Cerebellar cortex (tissue), 1 donor: ENCODE results near the gene R3HDML.

ENCODE experiments used
- DNase-seq: peaks from one replicate; pipeline ENCODE4 v3.0.0-alpha.2; 2015; ENCODE audit warnings: low spot score

Gene R3HDML

GRCh38 chr20:44364068-44364467 is 27.2 kb downstream of the R3HDML start:
- no peak for DNase-seq

- no peak for DNase-seq
Measured at GRCh38 chr20:44364780-44365179, 27.9 kb downstream of the R3HDML start.

- no peak for DNase-seq
Measured at GRCh38 chr20:44367746-44368145, 30.9 kb downstream of the R3HDML start.

- no peak for DNase-seq
Measured at GRCh38 chr20:44370639-44371218, 33.9 kb downstream of the R3HDML start.

GRCh38 chr20:44382641-44383040 is 45.8 kb downstream of the R3HDML start:
- no peak for DNase-seq

GRCh38 chr20:44384423-44385027 is 47.7 kb downstream of the R3HDML start:
- DNase-seq, result peak; percentile 77

- DNase-seq, result peak; percentile 54
Measured at GRCh38 chr20:44388466-44389023, 51.7 kb downstream of the R3HDML start.

GRCh38 chr20:44389871-44390270 is 53.0 kb downstream of the R3HDML start:
- no peak for DNase-seq

GRCh38 chr20:44390280-44390679 is 53.4 kb downstream of the R3HDML start:
- DNase-seq, result no peak

GRCh38 chr20:44392088-44392775 is 55.4 kb downstream of the R3HDML start:
- DNase-seq, result no peak

- DNase-seq, result no peak
Measured at GRCh38 chr20:44392776-44393607, 56.1 kb downstream of the R3HDML start.

GRCh38 chr20:44393608-44394451 is 57.0 kb downstream of the R3HDML start:
- DNase-seq, result no peak

GRCh38 chr20:44394452-44394701 is 57.5 kb downstream of the R3HDML start:
- no peak for DNase-seq

GRCh38 chr20:44394702-44395460 is 58.0 kb downstream of the R3HDML start:
- DNase-seq, result no peak

GRCh38 chr20:44395461-44396340 is 58.9 kb downstream of the R3HDML start:
- no peak for DNase-seq

GRCh38 chr20:44396369-44397130 is 59.7 kb downstream of the R3HDML start:
- no peak for DNase-seq

- no peak for DNase-seq
Measured at GRCh38 chr20:44398335-44398734, 61.5 kb downstream of the R3HDML start.

GRCh38 chr20:44399446-44399845 is 62.6 kb downstream of the R3HDML start:
- no peak for DNase-seq

GRCh38 chr20:44400671-44400969 is 63.8 kb downstream of the R3HDML start:
- no peak for DNase-seq
